GM04503 (cell line): Measurements from ENCODE around the gene TSR3.

ENCODE experiments used
- DNase-seq: peaks from one replicate; pipeline ENCODE4 v3.0.0-alpha.2; 2012; ENCODE audit warnings: low read depth

The TSR3 gene

DNA sequence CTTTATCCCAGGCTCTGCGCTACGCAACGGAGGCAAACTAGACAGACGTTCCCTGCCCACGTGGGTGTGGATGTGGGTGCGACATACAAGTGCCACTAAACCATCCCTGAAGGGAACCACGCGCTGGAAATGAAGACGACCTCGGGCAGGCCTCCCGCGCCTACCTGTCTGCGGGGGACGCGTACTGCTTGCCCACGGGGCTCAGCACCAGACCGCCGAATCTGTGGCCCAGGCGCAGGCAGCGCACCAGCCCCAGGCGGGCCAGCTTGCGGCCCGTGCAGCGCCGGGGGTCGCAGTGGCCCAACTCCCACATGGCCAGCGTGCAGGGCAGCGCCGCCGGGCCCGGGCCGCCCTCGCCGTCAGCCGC, 480 bp downstream of the TSR3 start:
- DNase-seq: no peak

DNA sequence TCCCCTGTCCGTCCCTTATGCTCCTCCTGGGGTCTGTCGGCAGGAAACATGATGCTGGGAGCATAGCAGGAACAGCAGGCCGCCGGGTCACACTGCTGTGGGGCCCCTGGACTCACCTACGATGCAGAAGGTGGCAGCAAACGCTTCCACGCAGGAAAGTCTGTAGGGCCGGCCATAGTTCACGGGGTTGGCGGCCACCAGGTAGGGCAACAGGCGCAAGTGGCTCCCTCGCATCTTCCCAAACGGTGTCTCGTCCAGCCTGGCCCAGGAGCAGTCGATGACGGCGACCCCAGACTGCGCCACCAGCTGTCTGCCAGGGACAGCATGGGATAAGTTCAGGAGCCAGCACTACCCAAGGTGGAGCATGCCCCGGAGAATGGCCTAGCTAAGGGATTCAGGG, 987 bp downstream of the TSR3 start:
- no peak for DNase-seq

DNA sequence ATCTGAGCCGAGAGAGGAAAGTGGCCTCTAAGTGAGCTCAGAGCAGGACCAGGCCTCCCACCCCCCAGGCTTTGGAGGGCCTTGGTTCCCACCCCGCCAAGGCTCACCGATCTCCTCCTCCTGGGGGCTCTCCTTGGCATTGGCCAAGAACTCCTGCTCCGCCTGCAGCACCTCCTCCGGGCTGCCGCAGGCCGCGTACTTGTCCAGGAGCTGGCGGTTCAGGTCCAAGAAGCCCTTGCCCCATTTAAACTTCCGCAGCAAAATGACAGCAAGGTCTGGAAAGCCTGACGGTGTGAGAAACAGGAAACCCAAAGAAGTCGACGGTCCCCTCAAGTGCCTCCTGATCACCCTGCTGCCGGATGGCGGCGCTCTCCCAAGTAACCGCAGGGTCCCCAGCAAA, 1.7 kb downstream of the TSR3 start:
- no peak for DNase-seq

DNA sequence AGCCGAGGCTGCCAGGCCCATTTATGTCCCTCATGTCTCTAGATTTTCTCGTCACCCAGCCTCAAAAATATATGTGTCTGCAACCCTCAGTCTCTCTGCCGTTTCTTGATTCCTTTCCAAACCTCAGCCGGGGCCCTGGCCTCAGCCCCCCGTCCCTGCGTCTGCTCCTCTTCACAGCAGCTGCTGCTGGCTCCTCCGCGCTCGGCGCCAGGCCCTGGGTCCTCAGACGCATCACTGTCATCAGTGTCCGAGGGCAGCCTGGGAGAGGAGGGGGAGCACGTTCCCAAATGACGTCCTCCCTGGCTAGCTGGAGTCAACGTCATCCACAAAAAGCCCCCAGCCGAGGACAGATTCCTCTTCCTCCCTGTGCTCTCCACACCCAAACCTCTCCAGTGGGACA, 2.3 kb downstream of the TSR3 start:
- DNase-seq: no peak

DNA sequence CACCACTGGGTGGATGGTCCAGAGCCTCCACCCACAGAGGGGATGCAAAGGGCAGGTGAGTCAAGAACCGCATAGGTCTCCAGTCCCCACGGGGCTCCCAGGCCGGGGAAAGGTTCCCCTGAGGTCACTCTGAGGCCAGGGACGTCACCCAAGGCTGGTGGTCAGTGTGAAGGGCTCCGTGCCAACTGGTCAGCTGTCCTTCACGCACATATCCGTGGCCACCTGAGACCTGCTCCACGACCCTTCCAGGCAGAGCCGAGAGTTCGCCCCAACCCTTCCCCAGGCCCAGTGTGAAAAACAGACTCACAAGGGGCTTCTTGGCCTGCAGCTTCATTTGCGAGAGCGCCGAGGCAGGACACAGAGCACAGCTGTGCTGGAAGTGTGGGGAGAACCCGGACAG, 2.8 kb downstream of the TSR3 start:
- DNase-seq: no peak

DNA sequence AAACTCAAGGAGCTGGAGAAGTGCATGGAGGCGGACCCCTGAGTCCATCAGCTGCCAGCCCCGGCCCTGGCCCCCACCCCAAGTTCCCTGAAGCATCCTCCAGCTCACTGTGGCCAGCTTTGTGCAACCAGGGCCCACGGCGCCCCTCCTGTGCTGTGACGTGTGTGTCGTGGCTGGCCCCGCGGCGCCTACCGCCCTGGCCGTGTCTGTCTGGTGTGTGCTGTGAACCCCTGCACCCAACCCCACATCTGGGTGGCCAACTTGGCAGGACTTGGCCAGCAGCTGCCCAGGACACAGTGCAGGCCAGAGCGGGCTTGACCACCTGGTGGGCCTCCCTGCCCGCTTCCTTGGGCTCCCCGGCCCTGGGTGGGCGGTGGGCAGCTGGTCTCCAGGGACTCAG, 3.2 kb downstream of the TSR3 start:
- DNase-seq: no peak

DNA sequence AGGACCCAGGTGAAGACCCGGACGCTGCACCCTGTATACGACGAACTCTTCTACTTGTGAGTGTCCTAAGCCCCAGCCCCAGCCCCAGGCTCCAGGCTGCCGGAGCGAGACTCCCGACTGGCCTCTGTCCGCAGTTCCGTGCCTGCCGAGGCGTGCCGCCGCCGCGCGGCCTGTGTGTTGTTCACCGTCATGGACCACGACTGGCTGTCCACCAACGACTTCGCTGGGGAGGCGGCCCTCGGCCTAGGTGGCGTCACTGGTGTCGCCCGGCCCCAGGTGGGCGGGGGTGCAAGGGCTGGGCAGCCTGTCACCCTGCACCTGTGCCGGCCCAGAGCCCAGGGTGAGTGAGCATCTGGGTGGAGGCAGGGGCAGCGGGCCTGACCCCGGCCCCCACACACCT, 3.7 kb downstream of the TSR3 start:
- no peak for DNase-seq

DNA sequence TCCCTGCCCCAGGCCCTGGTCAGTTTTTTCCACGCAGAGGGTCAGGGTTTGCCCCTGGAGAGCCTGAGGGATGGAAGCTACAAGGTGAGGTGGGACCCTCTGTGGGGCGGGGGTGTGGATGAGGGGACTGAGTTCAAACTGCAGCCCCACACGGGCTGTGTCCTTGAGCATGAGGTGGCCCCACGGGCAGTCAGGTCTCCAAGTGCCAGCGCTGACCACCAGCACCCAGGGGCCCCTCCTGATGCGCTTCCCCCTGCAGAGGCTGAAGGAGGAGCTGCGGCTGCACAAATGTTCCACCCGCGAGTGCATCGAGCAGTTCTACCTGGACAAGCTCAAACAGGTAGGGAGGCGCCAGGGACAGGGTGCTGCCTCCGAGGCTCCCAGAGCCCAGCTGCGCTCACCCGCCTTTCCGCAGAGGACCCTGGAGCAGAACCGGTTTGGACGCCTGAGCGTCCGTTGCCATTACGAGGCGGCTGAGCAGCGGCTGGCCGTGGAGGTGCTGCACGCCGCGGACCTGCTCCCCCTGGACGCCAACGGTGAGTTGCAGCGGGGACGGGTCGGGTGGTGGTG, 4.3 kb downstream of the TSR3 start:
- no peak for DNase-seq

DNA sequence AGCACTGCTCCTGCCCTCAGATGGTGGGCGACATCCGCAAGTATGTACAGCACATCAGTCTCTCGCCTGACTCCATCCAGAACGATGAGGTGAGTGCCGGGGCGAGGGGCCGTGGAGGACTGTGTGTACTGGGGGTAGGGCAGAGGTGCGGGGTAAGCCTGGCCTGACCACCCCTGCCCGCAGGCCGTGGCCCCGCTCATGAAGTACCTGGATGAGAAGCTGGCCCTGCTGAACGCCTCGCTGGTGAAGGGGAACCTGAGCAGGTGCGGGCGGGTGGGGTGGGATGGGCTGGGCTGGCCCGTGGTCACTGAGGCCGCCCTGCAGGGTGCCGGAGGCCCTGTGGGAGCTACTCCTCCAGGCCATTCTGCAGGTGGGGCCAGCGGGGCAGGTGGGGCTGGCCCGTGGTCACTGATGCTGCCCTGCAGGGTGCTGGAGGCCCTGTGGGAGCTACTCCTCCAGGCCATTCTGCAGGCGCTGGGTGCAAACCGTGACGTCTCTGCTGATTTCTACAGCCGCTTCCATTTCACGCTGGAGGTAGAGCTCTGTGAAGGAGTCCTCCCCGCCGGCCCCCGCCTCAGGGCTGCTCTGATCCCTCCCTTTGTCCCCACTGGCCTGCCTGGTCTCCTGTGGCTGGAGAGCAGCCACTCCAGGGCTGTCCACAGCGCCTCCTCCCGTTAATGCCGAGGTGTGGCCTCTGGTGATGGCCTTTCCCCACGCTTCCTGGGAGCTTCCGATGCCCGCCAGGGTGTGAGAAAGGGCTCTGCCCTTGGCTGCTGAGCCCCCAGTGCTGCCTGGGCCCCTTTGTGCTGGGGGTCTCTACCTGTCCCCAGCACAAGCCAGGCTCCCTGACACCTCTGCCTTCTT, 5.0 kb downstream of the TSR3 start:
- DNase-seq: no peak

DNA sequence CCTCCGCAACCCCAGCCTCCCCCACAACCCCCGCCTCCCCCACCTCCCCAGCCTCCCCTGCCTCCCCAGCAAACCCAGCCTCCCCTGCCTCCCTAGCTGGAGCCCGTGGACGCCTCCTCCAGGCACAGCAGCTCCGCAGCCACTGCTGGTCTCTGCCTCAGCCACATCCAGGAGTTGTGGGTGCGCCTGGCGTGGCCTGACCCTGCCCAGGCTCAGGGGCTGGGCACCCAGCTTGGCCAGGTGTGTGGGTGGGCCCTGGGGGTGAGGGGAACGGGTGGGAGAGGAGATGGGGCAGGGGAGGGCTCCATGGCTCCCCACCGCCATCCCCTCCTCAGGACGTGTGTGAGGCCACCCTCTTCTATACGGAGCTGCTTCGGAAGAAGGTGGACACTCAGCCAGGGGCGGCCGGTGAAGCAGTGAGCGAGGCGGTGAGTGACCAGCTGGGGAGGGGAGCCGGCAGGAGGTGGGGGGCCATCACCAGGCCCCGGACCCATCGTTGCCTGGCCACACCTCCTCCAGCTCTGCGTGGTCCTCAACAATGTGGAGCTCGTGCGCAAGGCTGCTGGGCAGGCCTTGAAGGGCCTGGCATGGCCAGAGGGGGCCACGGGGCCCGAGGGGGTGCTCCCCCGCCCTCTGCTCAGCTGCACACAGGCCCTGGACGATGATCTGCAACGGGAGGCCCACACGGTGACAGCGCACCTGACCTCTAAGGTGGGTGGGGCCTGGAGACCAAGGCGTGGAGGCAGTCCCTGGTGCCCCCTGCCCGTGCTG, 5.8 kb downstream of the TSR3 start:
- DNase-seq: no peak

DNA sequence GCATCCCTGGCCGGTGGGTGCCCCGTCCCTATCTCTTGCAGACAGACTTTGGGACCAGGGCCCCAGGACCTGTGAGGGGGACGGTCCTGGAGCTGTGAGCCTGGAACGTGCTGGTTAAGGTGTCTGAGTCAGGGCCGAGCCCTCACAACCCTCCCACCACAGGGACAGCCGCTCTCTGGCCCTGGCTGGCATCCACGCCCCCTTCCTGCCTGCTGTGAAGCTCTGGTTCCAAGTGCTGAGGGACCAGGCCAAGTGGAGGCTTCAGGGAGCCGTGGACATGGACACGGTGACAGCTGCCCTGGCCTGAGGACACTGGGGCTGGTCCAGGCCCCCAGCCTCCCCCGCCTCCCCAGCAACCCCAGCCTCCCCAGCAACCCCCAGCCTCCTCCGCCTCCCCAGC, 6.6 kb downstream of the TSR3 start:
- no peak for DNase-seq

DNA sequence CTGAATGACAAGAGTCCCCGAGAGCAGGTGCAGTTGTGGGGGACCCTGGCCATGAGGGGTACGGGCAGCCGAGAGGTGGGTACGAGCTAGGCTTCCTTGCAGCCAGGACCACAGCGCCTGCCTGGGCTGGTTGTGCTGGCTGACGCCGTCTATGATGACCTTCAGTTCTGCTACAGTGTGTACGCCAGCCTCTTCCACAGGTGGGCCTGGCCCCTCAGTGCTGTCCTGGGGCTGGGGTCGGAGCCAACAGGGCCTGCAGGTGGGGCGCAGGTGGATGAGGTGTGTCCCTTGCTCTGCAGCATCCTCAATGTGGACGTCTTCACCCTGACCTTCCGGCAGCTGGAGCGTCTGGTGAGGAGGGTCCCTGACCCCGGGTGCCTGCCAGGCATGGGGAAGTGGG, 7.2 kb downstream of the TSR3 start:
- DNase-seq: no peak

DNA sequence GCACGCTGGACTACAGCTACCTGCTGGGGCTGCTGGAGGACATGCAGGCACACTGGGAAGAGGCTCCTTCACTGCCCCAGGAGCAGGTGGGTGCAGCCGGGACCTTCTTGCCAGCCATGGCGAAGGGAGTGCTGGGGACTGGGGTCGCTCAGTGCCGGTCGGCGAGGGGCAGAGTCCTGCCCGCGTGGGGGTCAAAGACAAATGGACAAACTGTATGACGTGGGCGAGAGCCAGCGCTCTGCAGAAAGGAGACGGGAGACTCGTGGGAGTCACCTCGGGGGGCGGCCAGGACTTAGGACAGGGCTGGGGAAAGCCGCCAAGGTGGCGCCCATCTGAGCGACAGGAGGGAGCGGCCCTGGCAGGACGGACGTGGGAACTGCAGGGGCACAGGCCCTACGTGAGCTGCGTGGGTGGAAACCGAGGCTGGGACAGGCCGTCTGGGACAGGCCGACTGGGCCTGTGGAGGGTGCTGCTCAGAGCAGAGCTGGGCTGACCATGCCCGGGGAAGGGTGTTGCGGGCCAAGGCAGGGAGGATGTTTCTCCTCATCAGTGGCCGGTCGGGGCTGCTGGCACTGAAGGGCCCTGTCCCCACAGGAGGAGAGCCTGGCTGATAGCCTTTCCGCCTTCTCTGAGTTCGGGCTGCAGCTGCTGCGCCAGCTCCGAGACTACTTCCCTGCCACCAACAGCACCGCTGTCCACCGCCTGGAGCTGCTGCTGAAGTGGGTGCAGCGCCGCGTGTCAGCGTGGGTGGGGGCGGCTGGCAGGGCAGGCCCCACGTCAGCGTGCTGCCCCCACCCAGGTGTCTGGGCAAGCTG, 8.0 kb downstream of the TSR3 start:
- DNase-seq: no peak

DNA sequence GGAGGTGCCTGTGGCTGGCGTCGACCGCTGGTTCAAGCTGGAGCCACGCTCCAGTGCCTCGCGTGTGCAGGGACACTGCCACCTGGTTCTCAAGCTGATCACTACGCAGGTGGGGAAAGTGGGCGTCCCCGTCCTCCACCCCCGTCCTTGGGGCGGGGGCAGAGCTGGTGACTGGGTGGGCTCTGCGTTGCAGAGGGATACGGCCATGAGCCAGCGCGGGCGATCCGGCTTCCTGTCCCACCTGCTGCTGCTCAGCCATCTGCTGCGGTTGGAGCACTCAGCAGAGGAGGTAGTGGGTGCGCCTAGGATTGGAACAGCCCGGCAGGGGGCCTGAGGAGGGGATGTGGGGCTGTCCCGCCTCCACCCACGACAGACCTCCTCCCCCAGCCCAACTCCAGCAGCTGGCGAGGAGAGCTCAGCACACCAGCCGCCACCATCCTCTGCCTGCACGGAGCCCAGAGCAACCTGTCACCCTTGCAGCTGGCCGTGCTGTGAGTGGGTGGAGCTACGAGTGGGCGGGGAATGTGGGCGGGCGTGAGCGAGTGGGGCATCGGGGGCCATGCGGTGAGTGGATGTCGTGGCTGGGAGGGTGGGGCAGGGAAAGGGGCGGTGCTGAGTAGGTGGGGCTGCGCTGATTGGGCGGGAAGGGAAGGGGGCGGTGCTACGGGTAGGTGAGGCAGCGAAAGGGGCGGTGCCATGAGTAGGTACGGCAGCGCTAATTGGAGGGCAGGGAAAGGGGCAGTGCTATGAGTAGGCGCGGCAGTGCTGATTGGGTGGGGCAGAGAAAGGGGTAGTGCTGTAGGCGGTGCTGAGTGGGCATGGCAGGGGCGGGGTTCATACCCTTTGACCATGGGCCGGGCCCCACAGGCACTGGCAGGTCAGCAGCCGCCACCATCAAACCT, 8.9 kb downstream of the TSR3 start:
- peak; percentile 21 for DNase-seq

DNA sequence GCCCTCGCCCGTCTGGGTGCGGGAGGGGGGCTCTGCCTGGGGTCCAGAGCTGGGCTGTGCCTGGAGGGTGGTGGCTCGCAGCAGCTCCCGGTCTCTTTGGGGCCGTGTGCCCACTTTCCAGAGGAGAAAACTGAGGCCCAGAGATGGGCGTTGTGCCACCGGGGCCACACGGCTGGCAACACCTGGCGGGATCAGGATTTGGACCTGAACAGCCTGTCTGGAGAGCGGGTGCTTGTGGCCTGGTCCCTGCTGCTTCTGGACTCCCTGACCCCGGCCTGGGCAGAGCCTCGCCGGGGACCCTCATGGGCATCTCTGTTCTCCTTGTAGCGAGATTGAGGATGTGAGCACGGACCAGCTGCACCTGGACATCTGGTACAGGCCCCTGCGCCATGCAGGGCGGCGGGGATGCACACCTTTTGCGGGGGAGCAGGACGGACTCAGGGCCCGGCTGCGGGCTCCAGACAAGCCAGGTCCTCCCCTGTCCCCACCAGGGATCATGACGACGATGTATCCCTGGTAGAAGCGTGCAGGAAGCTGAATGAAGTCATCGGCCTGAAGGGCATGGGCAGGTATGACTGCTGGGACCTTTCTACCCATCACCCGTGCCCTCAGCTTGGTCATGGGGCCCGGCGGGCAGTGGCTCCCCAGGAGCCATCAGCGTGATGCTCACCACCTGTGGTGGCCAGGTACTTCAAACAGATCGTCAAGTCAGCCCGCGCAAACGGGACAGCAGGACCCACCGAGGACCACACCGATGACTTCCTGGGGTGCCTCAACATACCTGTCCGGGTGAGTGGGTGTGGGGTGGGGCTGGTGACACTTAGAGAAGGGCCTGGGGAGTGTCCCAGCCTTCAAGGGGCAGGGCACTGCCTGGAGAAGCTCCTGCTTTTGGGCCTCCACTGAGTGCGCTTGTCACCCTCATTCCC, 9.9 kb downstream of the TSR3 start:
- DNase-seq: no peak

DNA sequence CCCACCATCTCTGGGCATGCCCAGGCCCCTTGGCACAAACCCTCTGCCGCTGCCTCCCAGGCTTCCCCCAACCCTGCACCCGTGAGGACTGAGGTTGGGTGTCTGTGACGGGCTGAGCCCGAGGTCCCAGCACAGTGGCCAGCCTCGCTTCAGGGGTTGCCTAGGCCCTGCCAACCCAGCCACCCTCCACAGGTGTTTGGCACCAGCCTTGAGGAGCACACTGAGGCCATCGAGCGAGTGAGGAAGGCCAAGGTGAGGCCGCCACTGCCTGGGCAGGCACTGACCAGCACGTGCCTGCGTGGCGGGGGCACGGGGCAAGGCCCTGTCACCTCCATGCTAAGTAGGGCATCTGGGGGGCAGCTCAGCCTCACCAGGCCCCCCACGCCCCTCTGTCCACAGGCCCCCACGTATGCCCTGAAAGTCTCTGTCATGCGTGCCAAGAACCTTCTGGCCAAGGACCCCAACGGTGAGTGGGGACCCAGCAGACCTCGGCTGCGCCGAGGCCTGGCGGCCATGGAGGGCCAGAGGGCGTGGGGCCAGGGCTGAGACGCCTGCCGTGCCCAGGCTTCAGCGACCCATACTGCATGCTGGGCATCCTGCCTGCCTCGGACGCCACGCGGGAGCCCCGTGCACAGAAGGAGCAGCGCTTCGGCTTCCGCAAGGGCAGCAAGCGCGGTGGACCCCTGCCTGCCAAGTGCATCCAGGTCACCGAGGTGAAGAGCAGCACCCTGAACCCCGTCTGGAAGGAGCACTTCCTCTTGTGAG, 10.8 kb downstream of the TSR3 start:
- no peak for DNase-seq

DNA sequence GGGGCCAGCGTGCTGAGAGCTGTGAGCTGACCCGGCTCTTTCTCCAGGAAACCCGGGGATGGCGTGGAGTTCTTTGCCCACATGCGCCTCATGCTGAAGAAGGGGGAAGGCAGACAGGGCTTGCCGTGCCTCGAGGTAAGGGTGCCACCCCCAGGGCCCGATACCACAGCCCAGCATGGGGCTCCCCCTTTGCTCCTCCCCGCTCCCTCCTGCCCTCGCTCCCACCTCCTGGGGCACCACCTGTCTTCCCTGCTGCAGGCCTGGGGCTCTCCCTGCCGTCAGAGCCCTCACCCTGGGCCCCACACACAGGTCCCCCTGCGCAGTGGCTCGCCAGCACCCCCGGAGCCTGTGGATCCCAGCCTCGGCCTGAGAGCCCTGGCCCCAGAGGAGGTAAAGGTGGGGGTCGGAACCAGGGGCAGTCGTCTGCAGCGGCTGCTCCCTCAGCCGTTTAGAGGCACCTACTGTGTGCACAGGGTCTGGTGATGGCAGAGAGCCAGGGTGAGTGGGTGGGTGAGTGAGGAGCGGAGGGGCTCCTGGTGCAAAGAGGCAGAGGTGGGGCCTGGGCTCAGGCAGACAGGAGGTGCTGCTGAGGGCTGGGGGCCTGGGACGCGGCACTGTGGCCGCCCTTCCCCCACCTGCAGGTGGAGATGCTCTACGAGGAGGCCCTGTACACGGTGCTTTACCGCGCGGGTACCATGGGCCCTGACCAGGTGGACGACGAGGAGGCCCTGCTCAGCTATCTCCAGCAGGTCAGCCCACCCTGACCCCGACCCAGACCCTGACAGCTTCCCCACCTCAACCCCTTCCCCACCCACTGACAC, 12.6 kb downstream of the TSR3 start:
- no peak for DNase-seq

DNA sequence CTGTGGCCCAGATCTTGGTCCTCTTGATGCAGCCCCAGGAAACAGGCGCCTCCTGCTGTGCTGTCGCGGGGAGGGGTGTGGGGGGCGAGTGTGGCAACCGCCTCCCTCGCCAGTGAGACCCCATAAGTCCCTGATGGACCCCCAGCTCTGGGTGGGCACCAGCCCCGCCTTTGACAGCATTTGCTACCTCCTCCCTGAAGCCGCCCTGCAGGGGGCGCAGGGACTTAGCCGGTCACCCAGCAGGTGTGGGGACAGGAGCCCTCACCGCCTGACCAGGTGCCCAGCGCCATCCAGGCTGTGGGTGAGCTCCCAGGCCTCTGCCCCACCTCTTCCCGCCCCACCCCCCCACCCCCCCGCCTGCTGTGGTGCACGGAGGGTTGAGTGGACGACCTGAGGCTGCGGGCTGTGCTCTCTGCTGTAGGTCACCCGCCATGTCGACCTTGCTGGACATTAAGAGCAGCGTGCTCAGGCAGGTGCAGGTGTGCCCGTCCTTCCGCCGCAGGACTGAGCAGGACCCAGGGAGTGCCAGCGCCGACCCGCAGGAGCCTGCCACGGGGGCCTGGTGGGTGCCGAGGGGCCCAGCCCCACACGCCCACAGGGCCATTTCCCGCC, 13.5 kb downstream of the TSR3 start:
- no peak for DNase-seq
